ENCODE data around the gene MAEA. TPM values are rescaled to one million over a fixed set of nuclear protein-coding genes. Genes with fewer than 3 reads are reported as not detected.

Gene MAEA
- polyA plus RNA-seq, 3 donors = 84.5 to 90.2 (median 88.5) TPM

DNA sequence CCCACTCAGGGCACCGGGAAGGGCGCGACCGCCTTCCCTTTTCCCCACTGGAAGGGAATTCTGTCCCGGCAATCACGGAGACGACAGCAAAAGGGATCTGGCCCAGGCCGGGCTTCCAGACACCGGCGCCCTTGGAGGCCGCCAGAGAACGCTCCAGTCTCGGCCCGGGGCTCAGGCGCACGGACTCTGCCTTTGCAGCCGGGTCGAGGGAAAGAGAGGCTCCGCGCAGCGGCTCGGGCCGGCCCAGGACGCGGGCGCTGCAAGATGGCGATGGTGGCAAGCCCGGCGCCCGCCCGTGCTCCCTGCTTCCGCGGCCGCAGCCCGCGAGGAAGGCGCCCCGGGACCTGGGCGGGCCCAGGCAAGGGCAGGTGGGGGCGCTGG lies 41.8 kb upstream of the MAEA start:
- DNase-seq = no peak

DNA sequence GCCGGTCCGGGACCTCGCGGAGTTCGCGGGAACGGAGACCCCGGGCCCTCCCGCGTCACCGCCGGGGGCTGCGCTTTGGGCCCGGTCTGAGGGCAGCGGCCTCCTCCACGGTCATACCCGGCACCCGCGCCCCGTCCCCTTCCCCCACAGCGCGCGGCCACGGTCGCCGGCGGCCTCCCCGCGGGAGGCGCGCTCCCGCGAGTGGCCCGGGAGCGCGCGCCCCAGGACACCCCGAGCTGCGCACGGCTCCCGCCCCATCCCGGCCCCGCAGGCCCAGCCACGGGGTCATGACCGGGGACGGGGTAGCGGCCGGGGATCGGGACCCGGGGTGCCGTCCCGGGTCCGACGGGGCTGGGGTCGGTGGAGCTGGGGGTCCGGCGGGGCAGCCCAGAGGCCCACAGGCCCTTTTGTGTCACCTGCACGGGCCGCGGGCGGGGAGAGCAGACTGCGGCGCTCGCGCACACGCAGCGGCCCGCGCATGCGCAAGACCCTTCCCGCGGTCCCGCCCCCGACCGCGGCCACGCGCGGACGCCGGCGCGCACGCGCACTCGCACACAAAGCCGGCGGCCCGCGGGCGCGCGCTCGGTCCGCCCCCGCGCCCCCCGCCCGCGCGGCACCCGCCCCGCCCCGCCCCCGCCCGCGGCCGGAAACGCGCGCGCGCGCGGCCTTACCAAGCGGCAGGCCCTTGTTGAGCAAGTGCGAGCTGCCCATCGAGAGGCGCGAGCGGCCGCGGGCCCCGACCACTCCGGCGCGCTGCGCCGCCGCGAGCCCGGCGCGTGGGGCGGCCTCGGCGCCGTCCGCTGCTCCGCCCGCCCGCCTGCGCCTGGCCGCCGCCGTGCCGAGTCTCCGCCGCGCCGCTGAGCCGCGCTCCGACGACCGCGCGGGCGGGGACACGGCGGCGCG lies 41.2 kb upstream of the MAEA start, which contains the start of gene CTBP1:
Gene CTBP1 (minus strand): TSS at position 886 of the 903 bp plus-strand sequence. CDS start 7,799 bp downstream, outside the sequence.
- peak; percentile 75 for DNase-seq

GRCh38 chr4:1249148-1249730 lies 40.5 kb upstream of the MAEA start:
- peak; percentile 91 for DNase-seq

DNA sequence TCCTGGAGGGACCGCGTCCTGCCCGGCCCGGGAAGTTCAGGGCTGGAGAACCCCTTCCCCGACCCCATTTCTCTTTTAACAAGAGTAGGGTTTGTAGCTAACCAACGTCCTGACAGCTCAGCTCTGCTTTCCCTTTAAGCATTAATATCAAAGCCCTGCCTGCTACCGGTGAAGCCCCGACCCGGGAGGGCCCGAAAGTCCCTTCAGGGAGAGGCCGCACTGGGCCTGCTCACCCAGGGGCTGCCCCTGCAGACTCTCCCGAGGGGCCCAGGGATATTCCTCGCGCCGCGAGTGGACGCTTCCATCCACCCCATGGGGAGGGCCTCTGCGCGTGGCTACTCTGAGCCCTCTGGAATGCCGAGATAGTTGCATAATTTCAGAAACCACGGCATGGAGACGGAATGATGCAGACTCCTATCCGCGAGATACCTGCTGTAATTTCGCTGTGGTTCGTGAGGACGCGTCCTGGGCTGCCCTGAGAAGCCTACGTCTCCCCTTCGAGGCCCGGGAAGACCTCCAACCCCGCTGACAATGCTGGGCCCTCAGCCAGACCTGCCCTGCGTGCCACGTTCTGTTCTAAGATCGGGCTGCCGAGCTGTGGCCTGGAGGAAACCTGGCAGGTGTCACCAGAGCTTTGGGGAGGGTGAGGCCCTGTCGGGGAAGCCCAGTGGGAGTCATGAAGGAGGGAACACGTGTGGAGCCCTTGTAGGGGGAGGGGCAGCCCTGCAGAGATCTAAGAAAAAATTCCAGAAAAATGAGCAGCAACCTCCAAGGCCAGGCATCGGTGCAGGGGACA lies 39.8 kb upstream of the MAEA start:
- DNase-seq = no peak

GRCh38 chr4:1250527-1250812 lies 39.2 kb upstream of the MAEA start:
- DNase-seq = no peak

GRCh38 chr4:1250921-1251772 lies 38.5 kb upstream of the MAEA start:
- no peak for DNase-seq

DNA sequence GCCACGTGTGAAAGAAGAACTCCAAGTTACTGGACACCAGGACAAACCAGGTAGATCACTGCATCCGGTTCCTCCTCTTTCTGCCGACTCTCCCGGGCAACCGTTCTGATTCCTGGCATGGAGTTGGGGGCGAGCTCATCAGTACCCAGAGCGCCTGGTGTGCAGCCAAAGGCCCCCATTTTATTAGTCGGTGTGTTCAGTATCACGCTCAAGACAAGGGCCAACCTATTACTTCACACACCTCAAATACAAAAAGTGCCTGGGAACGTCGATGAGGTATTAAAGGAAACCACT lies 38.0 kb upstream of the MAEA start:
- DNase-seq = no peak

- no peak for DNase-seq
Observed at GRCh38 chr4:1252928-1253492, 36.7 kb upstream of the MAEA start.

- DNase-seq = no peak
Observed at GRCh38 chr4:1253831-1254230, 35.9 kb upstream of the MAEA start.

- no peak for DNase-seq
Observed at GRCh38 chr4:1255151-1255550, 34.5 kb upstream of the MAEA start.

- no peak for DNase-seq
Observed at GRCh38 chr4:1255699-1256098, 34.0 kb upstream of the MAEA start.

- DNase-seq = no peak
Observed at GRCh38 chr4:1258457-1258856, 31.2 kb upstream of the MAEA start.

GRCh38 chr4:1259966-1260365 lies 29.7 kb upstream of the MAEA start:
- no peak for DNase-seq

DNA sequence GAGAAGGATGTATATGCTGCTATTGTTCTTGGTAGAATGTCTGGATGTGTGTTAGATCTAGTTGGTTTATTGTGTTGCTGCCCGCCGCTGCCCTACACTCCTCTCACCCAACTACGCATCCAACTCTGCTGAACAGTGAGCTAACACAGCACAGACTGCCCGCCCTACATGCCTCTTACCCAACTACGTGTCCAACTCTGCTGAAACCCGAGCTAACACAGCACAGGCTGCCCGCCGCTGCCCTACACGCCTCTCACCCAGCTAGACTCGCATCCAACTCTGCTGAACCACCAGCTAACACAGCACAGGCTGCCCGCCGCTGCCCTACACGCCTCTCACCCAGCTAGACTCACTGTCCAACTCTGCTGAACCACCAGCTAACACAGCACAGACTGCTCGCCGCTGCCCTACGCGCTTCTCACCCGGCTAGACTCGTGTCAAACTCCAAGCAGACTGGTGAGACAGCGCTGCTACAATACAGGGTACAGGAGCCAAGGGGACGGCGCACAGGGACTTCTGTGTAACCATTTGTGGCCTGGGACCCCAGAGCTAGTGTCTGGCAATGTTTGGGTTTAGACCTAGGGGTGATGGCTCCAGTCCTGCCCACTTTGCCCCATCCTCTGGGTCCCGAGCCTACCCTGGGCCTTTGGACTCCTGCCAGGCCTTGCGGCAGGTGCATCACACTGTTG lies 29.1 kb upstream of the MAEA start:
- no peak for DNase-seq

DNA sequence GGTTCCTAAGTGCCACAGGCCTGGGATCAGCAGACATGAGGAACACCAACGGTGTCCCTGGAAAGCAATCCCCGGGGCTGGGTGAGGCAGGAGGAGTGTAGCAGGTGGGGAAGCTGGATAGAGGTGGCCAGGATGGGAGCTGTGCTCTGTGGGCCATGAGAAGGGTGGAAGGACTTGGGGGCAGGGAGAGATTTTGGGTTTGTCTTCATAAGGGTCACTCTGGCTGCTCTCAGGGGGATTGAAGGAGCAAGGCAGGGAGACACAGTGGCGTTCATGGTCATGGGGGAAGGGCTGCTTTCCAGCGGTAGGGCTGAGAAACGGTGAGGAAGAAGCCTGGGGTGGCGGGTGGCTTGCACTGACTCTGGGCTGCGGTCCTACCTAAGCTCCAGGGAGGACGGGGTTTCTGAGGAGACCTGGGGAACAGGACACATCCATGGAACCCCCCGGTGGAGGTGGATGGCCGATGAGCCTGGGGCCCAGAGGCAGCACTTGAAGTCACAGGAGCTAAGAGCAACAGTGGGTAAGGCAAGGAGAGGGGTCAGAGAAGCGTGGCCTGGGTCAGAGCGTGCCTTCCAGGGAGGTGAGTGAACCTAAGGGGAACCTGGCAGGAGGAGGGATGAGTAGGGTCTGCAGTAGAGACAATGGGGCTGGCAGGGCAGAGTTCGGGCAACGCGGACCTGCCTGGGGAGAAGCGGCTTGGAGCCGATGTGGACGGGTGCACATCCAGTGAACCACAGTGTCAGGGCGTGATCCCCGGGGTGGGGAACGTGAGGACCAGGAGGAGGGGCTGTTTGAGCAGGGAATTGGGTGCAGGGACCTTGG lies 28.4 kb upstream of the MAEA start:
- DNase-seq = no peak

- DNase-seq = no peak
Observed at GRCh38 chr4:1264942-1265341, 24.7 kb upstream of the MAEA start.

DNA sequence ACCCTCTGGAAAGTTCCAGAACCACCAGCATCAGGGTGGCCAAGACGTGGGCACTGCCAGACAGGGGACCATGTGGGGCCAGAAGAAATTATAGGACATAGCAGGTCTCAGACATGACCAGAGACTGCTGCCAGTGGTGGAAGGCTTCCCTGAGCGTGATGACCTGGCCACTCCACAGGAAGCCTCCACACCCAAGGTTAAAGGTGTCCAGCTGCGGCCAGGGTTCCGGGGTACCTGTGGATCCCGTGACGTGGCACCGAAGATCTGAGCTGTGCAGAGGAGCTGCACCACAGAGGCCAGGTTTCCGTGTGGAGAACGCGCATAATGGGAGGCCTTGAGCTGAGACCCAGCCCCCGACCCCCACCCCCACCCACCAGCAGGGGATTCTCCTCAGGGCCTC lies 24.3 kb upstream of the MAEA start:
- DNase-seq = no peak

GRCh38 chr4:1266881-1267763 lies 22.6 kb upstream of the MAEA start:
- no peak for DNase-seq

DNA sequence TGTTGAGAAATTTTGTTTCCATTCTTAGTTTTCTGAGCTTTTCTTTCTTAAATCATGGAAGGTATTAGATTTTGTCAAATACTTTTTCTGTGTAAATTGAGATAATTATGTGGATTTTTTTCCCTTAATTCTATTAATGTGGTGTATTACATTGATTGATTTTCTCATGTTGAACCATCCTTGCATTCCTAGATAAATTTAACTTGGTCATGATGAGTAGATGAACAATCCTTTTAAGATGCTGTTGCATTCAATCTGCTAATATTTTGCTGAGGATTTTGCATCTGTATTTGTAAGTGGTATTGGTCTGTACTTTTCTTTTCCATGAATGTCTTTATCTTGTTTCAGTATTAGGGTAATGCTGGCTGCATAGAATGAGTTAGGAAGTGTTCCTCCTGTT lies 20.5 kb upstream of the MAEA start:
- DNase-seq = no peak
